Epidermal melanocyte (primary cell): ENCODE measurements around the gene WDR70.
"Not testable (repeated sequence)": the region's sequence is repeated elsewhere in the genome, so short reads cannot be mapped to it uniquely, and the experiment has no call there.

ENCODE experiments used
- DNase-seq: peaks from one replicate; pipeline ENCODE4 v3.0.0; 2011; ENCODE audit warnings: low spot score; ENCODE audit not compliant: insufficient read length

WDR70 gene

GRCh38 chr5:37792975-37793631 lies 414.0 kb downstream of the WDR70 start:
- DNase-seq = no peak

- DNase-seq = not testable (repeated sequence)
These were observed 416.2 kb downstream of the WDR70 start for GRCh38 chr5:37795292-37795691.

- not testable (repeated sequence) for DNase-seq
These were observed 417.3 kb downstream of the WDR70 start for GRCh38 chr5:37796435-37796834.

- DNase-seq = no peak
These were observed 420.8 kb downstream of the WDR70 start for GRCh38 chr5:37799865-37800421.

GRCh38 chr5:37801521-37801920 lies 422.4 kb downstream of the WDR70 start:
- DNase-seq = no peak
